Esophagus muscularis mucosa (tissue), 3 donors: ENCODE data around the gene GATA3.

Source experiments
- POLR2A ChIP-seq: fragments of 450-650 bp; IDR thresholded peaks from one replicate; pipeline ENCODE4 v1.6.1; 2017; ENCODE audit warnings: antibody characterized with exemption, moderate library complexity, mild to moderate bottlenecking, low read depth
- TF ChIP-seq, protein P1 (sequence below), 3 experiments: fragments of 200-600 bp in 2 of 3; fragments of 450-650 bp in 1 of 3; sonication (generic) in 2 of 3; IDR thresholded peaks; one replicate each; pipeline ENCODE4 v1.5.1; 2017 to 2019; ENCODE audit warnings: antibody characterized with exemption in 3 of 3, mild to moderate bottlenecking in 2 of 3, moderate library complexity in 1 of 3

DNA sequence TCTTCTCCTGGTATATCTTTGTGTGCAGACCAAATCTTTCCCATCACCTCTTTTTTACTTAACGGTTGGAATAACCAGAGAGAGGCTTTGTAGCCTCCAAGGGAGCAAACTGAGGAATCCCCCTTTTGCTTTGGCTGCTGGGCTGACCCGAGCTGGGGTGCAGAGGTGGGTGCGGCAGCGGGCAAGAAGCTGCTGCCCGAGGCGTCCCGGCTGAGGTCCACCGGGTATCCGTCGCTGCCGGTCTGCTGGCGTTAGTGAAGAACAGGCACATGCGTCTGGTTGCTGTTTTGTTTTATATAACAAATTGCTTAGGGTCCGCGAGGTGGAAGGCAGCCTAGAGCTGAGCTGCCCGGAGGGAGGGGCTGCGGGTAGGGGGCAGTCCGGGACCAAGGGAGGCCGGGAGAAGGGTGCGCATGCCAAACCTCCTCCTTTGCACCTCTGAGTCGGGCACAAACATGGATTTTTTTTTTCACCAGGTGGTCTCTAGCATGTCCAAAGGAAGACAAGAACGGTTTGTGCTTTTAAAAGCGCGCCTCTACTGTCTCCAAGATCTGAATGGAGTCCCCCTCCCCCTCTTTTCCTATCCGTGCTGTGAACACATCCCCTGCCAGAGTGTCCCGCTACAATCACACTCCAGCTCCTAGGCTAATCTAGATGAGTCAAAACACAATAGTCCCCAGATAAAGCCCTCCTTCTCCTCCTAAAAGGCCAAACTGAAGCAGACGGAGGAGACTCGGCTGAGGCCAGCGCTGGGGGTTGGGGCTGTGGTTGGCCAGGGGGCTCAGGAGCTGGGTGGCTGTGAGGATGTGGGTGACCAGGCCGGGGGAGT lies 6.8 kb upstream of the GATA3 start:
- TF ChIP-seq, protein P1, sequence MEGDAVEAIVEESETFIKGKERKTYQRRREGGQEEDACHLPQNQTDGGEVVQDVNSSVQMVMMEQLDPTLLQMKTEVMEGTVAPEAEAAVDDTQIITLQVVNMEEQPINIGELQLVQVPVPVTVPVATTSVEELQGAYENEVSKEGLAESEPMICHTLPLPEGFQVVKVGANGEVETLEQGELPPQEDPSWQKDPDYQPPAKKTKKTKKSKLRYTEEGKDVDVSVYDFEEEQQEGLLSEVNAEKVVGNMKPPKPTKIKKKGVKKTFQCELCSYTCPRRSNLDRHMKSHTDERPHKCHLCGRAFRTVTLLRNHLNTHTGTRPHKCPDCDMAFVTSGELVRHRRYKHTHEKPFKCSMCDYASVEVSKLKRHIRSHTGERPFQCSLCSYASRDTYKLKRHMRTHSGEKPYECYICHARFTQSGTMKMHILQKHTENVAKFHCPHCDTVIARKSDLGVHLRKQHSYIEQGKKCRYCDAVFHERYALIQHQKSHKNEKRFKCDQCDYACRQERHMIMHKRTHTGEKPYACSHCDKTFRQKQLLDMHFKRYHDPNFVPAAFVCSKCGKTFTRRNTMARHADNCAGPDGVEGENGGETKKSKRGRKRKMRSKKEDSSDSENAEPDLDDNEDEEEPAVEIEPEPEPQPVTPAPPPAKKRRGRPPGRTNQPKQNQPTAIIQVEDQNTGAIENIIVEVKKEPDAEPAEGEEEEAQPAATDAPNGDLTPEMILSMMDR (IDR thresholded peaks at IDR 0.05): no peak
- TF ChIP-seq POLR2A: no peak
